Panc1 (cell line): ENCODE results near the gene ANKRD29.

ENCODE experiments used
- POLR2AphosphoS5 ChIP-seq: IDR thresholded peaks from 2 replicates; pipeline ENCODE4 v1.6.1; 2012; ENCODE audit warnings: mild to moderate bottlenecking, low read depth, low read length, moderate library complexity
- TCF7L2 ChIP-seq: IDR thresholded peaks from 2 replicates; pipeline ENCODE4 v1.6.1; 2011; ENCODE audit warnings: mild to moderate bottlenecking, low read depth, low read length, inconsistent platforms
- TF ChIP-seq, protein P1 (sequence below): fragments of 450-650 bp; IDR thresholded peaks from 2 replicates; pipeline ENCODE4 v1.5.1; 2017; ENCODE audit warnings: mild to moderate bottlenecking
- TF ChIP-seq, protein P2 (sequence below), 2 experiments: IDR thresholded peaks; 2 replicates each; pipeline ENCODE4 v1.6.1; 2011 to 2012; ENCODE audit warnings: low read depth in 2 of 2, control low read depth in 1 of 2, low read length in 1 of 2, mild to moderate bottlenecking in 1 of 2, moderate library complexity in 1 of 2; ENCODE audit not compliant: insufficient read depth in 1 of 2

DNA sequence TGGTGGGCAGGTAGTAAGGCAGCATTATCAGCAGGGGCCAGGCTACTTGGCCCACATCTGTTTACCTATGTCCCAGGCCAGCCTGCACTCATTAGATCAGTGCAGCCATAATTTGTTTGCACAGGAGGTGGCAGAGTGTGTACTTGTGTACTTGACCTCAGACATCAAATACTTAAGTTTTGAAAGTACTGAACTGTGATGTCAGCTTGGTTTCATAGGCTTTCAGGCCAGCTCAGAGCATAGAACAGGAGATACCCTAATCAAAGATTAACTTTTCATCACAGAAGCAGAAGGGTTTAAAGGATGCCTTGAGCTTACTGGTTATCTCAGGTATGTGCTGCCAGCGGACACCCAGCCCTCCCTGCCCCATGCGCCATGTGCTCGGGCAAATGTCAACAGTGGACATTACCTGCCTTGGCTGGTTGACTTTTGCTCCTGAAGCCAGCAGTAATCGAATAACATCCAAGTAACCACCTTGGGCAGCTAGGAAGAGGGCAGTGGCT lies 33.2 kb downstream of the ANKRD29 start:
- TF ChIP-seq, protein P1, sequence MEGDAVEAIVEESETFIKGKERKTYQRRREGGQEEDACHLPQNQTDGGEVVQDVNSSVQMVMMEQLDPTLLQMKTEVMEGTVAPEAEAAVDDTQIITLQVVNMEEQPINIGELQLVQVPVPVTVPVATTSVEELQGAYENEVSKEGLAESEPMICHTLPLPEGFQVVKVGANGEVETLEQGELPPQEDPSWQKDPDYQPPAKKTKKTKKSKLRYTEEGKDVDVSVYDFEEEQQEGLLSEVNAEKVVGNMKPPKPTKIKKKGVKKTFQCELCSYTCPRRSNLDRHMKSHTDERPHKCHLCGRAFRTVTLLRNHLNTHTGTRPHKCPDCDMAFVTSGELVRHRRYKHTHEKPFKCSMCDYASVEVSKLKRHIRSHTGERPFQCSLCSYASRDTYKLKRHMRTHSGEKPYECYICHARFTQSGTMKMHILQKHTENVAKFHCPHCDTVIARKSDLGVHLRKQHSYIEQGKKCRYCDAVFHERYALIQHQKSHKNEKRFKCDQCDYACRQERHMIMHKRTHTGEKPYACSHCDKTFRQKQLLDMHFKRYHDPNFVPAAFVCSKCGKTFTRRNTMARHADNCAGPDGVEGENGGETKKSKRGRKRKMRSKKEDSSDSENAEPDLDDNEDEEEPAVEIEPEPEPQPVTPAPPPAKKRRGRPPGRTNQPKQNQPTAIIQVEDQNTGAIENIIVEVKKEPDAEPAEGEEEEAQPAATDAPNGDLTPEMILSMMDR, result no peak
- no peak for TF ChIP-seq POLR2AphosphoS5
- TF ChIP-seq, protein P2, sequence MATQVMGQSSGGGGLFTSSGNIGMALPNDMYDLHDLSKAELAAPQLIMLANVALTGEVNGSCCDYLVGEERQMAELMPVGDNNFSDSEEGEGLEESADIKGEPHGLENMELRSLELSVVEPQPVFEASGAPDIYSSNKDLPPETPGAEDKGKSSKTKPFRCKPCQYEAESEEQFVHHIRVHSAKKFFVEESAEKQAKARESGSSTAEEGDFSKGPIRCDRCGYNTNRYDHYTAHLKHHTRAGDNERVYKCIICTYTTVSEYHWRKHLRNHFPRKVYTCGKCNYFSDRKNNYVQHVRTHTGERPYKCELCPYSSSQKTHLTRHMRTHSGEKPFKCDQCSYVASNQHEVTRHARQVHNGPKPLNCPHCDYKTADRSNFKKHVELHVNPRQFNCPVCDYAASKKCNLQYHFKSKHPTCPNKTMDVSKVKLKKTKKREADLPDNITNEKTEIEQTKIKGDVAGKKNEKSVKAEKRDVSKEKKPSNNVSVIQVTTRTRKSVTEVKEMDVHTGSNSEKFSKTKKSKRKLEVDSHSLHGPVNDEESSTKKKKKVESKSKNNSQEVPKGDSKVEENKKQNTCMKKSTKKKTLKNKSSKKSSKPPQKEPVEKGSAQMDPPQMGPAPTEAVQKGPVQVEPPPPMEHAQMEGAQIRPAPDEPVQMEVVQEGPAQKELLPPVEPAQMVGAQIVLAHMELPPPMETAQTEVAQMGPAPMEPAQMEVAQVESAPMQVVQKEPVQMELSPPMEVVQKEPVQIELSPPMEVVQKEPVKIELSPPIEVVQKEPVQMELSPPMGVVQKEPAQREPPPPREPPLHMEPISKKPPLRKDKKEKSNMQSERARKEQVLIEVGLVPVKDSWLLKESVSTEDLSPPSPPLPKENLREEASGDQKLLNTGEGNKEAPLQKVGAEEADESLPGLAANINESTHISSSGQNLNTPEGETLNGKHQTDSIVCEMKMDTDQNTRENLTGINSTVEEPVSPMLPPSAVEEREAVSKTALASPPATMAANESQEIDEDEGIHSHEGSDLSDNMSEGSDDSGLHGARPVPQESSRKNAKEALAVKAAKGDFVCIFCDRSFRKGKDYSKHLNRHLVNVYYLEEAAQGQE (IDR thresholded peaks at IDR 0.05; ENCODE audit: insufficient read depth in 1 of 2, low read depth in 2 of 2, low read length in 1 of 2), result no peak
- no peak for TF ChIP-seq TCF7L2
